ENCODE measurements around the gene PKIG.
"Not testable (repeated sequence)": the region's sequence is repeated elsewhere in the genome, so short reads cannot be mapped to it uniquely, and the experiment has no call there.

Gene PKIG

GRCh38 chr20:44643596-44644229 is 61.3 kb downstream of the PKIG start:
- DNase-seq: peak; percentile 76

- no peak for DNase-seq
Observed at GRCh38 chr20:44644230-44644617, 61.8 kb downstream of the PKIG start.

- peak; percentile 71 for DNase-seq
Observed at GRCh38 chr20:44644667-44645131, 62.3 kb downstream of the PKIG start.

DNA sequence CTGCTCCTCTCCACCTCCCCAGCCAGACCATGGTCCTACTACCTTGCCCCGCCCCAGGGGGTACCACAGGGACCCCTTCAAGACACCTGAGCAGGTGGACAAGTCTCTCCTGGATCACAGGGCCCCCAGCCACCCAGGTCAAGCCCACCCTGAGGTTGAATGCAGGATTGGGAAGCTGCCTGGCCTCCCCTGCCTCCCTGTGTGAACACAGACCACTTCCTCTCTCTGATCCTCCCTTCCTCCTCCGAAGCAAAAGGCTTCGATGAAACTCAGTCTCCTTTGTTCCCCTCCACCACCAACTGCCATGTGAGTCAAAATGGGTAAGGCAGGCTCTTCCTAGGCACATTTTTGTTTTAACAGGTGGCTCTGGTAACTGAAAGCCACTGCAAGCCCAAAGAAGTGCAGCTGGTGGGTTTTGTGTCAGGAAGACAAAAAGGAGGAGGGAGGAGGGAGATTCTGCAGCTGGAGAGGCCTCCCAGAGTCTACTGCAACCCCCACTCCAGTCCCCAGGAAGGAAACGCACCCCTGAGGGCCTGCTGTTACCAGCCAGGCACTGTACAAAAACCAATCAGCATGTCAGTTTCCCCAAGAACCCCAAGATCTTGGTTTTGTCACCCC is 63.8 kb downstream of the PKIG start:
- DNase-seq: peak; percentile 38

DNA sequence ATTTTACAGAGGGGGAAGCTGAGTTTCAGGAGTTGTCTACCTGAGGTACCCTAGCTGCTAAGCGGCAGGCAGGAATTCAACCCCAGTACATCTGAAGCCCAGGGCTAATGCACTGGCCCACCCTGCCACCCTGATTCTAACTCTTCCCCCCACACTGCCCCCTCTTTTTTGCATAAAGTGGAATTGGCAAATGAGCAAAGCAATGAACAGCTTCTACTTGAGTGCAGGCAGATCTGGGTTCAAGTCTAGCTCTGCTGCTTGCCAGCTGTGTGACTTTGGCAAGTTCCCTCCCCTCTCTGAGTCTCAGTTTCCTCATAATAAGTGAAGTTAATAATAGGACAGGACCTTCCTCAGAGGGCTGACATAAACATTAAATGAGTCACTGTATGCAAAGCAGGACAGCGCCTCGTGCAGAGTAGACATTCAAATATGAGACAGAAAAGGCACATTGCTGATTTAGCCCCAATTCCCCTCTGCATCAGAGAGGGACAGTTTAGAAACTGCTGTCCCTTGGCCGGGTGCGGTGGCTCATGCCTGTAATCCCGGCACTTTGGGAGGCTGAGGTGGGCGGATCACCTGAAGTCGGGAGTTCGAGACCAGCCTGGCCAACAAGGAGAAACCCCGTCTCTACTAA is 64.4 kb downstream of the PKIG start:
- peak; percentile 24 for DNase-seq

- no peak for DNase-seq
Observed at GRCh38 chr20:44648068-44648467, 65.7 kb downstream of the PKIG start.

DNA sequence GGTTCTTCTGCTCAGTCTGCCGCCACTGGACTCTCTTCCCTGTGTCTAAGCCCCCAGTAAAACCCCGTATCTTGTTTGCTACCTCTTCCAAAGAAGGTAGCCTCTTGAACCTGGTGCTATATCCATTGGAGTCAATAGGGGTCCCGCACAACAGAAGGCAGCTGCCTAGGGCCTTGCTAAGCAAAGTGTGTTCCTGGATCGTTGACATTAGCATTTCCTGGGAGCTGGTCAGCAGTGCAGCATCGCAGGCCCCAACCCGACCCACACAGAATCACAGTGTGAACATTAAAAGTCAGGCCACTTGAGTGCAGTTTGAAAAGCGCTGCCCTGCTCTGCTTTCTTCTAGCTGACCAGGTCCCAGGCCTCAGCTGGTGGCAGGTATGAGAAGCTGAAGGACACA is 66.2 kb downstream of the PKIG start:
- DNase-seq: no peak

GRCh38 chr20:44649126-44649525 is 66.7 kb downstream of the PKIG start:
- no peak for DNase-seq

DNA sequence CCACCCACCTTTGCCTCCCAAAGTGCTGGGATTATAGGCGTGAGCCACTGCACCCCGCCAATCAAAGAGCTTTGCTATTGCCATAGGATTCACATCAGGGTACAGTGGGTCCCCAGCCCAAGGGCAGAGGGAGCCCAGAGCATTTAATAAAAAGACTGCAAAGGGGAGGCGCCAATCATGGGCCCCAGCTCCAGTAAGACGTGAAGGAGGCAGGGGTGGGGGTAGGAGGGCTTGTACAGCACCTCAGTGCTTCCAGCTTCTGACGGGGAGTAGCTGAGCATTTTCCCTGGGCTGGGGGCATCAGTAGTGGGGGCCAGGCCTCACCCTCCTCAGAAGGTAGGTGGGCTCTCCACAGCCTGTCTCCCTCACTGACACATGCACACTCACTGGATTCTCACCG is 67.6 kb downstream of the PKIG start:
- no peak for DNase-seq

DNA sequence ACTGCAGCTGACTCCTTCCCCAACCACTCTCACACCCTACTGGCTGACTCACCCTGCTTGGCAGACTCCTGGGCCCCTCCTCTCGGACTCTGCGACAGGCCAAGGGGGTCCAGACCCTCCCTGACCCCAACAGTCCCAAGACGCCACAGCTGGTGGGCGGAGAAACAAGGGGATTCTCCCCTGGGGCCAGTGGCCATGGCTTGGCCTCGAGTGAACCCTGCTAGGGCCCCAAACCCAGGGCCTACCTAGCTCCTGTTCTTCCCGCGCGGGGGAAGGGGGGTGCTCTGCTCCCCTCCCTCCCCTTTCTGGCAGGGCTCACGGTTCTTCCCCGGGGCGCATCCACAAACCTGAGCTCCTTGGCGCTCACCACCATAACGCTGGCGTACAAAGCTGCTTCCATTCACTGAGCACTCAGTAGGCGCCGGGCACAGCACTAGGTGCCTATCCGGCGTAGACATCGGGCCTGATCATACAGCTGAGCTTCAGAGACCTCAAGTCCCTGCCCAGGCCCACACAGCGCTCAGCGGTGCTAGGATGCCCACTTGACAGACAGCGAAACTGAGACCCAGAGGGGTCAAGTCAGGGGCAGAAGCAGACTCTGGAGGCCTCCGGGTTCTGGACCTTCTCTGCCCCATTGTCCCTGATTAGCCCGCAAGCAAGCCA is 68.5 kb downstream of the PKIG start:
- peak; percentile 40 for DNase-seq

- DNase-seq: no peak
Observed at GRCh38 chr20:44651434-44651683, 69.0 kb downstream of the PKIG start.

DNA sequence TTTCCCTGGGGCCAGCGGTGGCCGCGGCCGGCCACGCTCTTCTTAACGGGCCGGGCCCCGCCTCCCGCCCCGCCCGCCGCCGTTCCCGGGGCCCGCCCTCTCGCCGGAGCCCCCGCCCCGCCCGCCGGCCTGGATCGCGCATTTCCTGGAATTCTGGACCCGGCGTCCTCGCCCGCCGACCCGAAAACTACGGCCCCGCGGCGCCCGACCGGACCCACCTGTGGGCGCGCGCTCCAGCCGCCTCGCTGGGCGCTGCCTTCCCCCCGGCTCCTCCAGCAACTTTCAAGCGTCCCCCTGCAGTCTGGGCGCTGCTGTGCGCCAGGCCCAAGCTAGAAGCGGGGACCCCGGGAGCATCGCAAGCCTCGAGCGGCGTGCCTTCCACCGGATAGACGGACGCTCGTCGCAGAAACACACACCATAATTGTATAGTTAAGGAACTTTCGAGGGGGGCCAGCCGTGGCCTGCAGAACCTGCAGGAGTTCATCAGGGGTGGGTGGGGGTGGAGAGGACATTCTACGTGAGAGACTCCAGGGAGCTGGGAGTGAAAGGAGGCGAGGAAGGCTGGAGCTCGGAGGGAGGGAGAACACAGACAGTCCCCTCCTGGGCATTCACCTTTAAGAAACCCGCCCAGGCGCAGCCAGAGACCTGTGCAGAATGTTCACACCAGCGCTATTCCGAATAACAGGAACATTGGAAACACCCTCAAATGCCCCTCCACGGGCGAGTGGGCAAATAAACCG is 69.5 kb downstream of the PKIG start, which contains the start of gene ADA:
Gene ADA, minus strand, starts transcription at position 16 of the 740 bp plus-strand sequence. CDS start 92 bp downstream, outside the sequence.
- peak; percentile 47 for DNase-seq

DNA sequence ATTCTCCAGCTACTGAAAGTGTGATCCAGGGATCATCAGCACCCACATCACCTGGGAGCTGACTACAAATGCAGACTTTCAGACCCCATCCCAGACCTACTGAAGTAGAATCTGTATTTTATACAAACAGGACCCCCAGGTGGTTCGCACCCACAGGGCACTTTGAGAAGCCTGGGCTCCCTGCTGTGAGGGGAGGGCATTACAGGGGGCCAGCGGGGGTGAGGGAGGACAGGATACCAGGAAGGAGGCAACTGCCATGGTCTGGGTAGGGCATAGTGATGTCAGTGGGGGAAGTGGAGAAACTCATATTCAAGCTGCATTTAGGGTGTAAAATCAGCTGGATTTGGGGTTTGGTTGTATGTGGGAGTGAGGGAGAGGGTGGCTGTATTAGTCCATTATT is 71.2 kb downstream of the PKIG start:
- no peak for DNase-seq

DNA sequence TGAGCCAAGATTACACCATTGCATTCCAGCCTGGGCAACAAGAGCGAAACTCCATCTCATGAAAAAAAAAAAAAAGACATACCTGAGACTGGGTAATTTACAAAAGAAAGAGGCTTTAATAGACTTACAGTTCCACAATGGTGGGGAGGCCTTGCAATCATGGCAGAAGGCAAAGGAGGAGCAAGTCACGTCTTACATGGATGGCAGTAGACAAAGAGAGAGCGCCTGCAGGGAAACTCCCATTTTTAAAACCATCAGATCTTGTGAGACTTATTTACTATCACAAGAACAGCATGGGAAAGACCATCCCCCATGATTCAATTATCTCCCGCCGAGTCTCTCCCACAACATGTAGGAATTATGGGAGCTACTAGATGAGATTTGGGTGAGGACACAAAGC is 71.8 kb downstream of the PKIG start:
- DNase-seq: not testable (repeated sequence)

DNA sequence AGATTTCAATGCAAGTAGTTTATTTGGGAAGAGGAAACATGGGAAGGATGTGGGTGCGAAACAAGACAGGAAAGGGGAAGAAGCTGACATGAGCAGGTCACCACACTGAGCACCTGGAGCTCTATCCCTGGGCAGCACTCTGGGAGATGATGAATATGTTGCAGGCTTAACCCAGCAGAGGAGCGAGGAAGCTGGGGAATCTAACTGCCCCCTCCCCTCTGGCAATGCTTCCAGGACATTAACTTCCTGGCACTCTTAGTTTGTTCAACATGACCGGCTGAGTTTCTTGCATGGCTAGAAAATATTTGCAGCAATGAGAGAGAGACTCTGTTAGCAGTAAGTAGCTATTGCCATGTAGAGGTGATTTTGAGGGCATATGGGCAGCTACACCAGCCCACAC is 74.1 kb downstream of the PKIG start:
- no peak for DNase-seq

DNA sequence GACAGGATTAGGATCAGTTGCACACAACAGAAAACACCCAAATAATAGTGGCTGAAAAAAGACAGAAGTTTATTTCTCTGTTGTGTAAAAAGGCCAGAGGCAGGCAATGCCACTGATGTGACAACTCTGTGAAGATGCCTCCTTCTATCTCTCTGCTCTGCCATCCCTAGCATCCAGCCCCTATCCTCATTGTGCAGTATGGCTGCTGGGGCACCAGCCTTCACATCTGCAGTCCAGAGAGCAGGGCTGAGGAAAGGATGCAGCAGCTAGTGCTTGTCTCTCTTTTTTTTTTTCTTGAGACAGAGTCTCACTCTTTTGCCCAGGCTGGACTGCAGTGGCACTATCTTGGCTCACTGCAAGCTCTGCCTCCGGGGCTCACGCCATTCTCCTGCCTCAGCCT is 75.5 kb downstream of the PKIG start:
- DNase-seq: no peak

DNA sequence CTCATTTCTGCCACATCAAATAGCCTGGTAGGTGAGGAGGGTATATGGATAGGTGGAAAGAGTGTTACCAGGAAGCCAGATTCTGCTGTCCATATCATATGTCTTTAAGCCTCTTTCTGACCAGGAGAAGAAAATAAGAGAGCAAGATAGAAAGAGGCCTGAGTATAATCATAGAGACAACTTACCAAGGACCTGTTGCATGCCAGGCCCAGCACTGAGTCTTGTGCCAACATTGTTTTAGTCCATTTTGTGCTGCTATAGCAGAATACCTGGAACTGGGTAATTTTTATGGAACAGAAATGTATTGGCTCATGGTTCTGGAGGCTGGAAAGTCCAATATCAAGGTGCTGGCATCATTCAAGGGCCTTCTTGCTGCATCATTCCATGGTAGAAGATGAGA is 76.4 kb downstream of the PKIG start:
- no peak for DNase-seq

- no peak for DNase-seq
Observed at GRCh38 chr20:44659931-44660330, 77.6 kb downstream of the PKIG start.

DNA sequence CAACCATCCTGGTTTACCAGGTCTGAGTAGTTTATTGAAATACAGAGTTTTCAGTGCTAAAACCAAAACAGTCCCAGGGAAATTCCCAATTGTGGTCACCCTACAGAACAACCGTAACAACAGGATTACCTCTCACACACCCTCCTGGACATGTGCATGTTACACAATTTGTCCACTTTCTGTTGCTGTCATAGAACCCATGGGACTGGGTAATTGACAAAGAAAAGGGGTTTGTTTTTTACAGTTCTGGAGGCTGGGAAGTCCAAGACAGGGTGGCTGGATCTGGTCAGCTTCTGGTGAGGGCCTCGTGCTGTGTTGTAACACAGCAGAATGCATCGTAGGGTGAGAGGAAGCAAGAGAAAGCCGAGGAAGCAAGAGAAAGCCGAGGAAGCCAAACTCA is 78.2 kb downstream of the PKIG start:
- no peak for DNase-seq

DNA sequence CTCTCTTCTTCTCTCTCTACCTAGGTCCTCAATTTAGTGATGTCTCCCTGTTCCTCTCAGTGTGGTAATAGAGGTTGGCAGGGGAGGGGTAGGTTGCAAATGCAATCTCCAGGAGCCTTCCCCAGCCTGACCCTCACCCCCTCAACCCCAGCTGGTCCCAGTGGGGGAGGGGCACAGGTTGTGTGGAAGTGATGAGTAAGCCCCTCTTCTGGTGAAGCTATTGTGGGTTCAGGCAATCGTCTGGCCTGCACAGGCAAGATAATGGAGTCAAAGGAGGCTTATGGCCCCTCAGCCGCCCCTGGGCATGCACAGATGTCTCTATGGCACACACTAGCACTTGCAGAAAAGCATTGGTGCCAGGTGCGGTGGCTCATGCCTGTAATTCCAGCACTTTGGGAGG is 79.9 kb downstream of the PKIG start:
- no peak for DNase-seq

DNA sequence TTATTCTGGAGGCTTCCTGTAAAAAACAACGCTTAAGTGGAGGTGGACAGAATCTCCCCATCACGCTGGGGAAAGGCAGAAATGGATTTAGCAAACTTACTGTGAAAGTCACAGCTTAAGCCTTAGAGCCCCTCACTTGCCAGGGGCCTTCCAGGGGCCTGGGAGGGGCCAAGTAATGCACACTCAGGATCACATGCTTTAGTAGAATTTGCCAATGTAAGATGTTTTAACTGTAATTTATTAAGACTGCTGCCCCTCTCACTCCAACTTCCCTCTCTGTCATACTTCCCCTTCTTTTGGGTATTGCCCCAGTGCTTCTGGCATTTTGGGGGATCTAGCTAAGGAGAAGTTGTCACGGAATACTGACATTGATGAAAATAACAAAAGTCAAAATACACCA is 81.8 kb downstream of the PKIG start:
- no peak for DNase-seq

DNA sequence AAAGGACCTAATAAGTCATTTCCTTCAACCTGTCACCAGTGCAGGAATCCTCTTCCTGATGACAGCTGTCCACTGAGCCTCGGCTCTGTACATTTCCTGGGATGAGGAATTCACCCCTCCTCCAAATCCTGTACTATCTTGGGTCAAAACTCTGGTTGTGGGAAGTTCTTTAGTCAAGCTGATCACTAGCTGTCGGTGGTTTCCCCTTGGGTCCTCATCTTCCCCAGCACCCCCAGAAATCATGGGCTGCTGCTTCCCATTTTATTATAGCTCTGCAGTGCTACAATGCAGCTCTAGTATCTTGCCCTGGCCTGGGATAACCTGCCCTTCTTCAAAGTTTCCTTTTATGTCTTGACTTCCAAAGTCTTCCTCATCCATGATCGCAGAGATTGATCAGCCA is 83.7 kb downstream of the PKIG start:
- DNase-seq: no peak
